H1 (cell line): ENCODE data around the gene NAP1L5. TPM values are rescaled to one million over a fixed set of nuclear protein-coding genes. Genes with fewer than 3 reads are reported as not detected.

Source experiments
- EZH2 ChIP-seq: fragments of 200-600 bp; sonication (generic); IDR thresholded peaks from 2 replicates; pipeline ENCODE4 v1.7.1; 2012; ENCODE audit warnings: low read depth, mild to moderate bottlenecking, moderate library complexity, low read length, inconsistent platforms; ENCODE audit not compliant: severe bottlenecking
- POLR2A ChIP-seq, 2 experiments: IDR thresholded peaks; 1 replicate in 1 of 2; 2 replicates in 1 of 2; pipeline ENCODE4 v1.6.1; 2011; ENCODE audit warnings: low read depth in 2 of 2, low read length in 2 of 2, mild to moderate bottlenecking in 2 of 2; ENCODE audit errors: control extremely low read depth in 1 of 2
- SAP30 ChIP-seq: fragments of 300-600 bp; sonication (generic); IDR thresholded peaks from 2 replicates; pipeline ENCODE4 v1.7.1; 2012; ENCODE audit warnings: low read length, moderate library complexity, mild to moderate bottlenecking, inconsistent platforms; ENCODE audit not compliant: insufficient read depth, insufficient replicate concordance
- SP2 ChIP-seq: IDR thresholded peaks from 2 replicates; pipeline ENCODE4 v1.6.1; 2012; ENCODE audit warnings: mild to moderate bottlenecking, low read length, inconsistent platforms
- polyA plus RNA-seq, 7 experiments: library from polyadenylated mRNA; depleted of rRNA in 3 of 7; stranded (reverse) in 5 of 7; unstranded in 2 of 7; fragments of >200 nt in 5 of 7; fragments of 200-250 nt in 2 of 7; gene quantifications; 1 replicate in 5 of 7; 2 replicates in 1 of 7; 4 replicates in 1 of 7; pipeline versions ENCODE4 v1.2.1 to v1.2.3, GENCODE V29; 2011 to 2013; ENCODE audit warnings: missing spikeins in 2 of 7, mixed read lengths in 2 of 7
- total RNA-seq: library from RNA; stranded (reverse); fragmentation: NEBNext Ultra II Directional; extraction: Animal tissue kit (Norgen Biotek cat#: 25700); gene quantifications from 2 replicates; pipeline ENCODE4 v1.2.1, GENCODE V29; 2021

The NAP1L5 gene
- total and polyA plus RNA-seq, 2 of the 8 experiments (the other 6 are each of a cell fraction or from before 2014, with no cell fraction given) = 1.3 to 2.7 TPM

DNA sequence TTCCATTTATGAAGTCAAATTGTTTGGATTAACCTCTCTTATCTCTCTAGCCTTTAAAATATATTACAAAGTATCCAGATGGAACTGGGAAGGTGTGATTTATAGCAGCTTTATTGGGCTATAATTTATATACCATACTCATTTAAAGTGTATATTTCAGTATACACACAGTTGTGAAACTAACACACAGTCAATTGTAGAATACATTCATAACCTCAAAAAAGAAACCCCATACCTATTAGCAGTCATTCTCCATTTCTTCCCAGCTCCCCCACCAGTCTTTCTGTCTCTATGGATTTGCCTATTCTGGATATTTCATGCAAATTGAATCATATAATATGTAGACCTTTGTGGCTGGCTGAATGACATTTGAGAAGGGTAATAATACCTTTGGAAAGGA lies 7.6 kb upstream of the NAP1L5 start (continued):
- TF ChIP-seq EZH2 (no peak), POLR2A (IDR thresholded peaks at IDR 0.05; ENCODE audit: control extremely low read depth in 1 of 2, low read depth in 2 of 2, low read length in 2 of 2) (no peak), SAP30 (no peak), SP2 (no peak)
